HUES6 (cell line): ENCODE measurements around the gene NAALAD2.
"Not testable (repeated sequence)": the region's sequence is repeated elsewhere in the genome, so short reads cannot be mapped to it uniquely, and the experiment has no call there.

Experiments used
- H3K27ac ChIP-seq: 2 replicates; pipeline ENCODE4 v1.7.0; 2013; ENCODE audit warnings: low read depth, mild to moderate bottlenecking, low read length, inconsistent platforms
- H3K27me3 ChIP-seq: 2 replicates; pipeline ENCODE4 v1.6.1; 2013; ENCODE audit warnings: low read length; ENCODE audit not compliant: control insufficient read depth, insufficient read depth
- H3K36me3 ChIP-seq: 2 replicates; pipeline ENCODE4 v1.6.1; 2013; ENCODE audit warnings: low read length; ENCODE audit not compliant: control insufficient read depth, insufficient read depth
- H3K4me1 ChIP-seq: 2 replicates; pipeline ENCODE4 v1.6.1; 2013; ENCODE audit warnings: low read length; ENCODE audit not compliant: control insufficient read depth, insufficient read depth
- H3K4me3 ChIP-seq: 2 replicates; pipeline ENCODE4 v1.5.1; 2013; ENCODE audit warnings: low read depth, low read length
- H3K9ac ChIP-seq: one replicate; pipeline ENCODE4 v1.6.1; 2013; ENCODE audit warnings: mild to moderate bottlenecking, low read length
- H3K9me3 ChIP-seq: 2 replicates; pipeline ENCODE4 v1.6.1; 2013; ENCODE audit warnings: low read depth, low read length; ENCODE audit not compliant: control insufficient read depth, insufficient read depth

NAALAD2 gene

GRCh38 chr11:90220391-90220790, 85.9 kb downstream of the NAALAD2 start:
- H3K27ac ChIP-seq, result no peak overlapping the region
- H3K36me3 ChIP-seq, result peaks cover 30% of the 10 kb centered on the region
- peak overlapping the region; percentile 31; the same call in 1 of the 2 replicates for H3K4me3 ChIP-seq
- H3K27me3 ChIP-seq, result no peaks in the 10 kb centered on the region
- H3K9me3 ChIP-seq, result peaks cover 20% of the 10 kb centered on the region; the same call in 1 of the 2 replicates
- peaks cover 20% of the 10 kb centered on the region for H3K4me1 ChIP-seq
- no peak overlapping the region for H3K9ac ChIP-seq

- Histone ChIP-seq H3K9ac (peak overlapping the region; percentile 92), H3K4me1 (peaks cover 17% of the 10 kb centered on the region), H3K9me3 (peaks cover 20% of the 10 kb centered on the region; the same call in 1 of the 2 replicates), H3K27ac (peak overlapping the region; percentile 85; the same call in 1 of the 2 replicates), H3K36me3 (peaks cover 20% of the 10 kb centered on the region; the same call in 1 of the 2 replicates), H3K27me3 (no peaks in the 10 kb centered on the region), H3K4me3 (peak overlapping the region; percentile 92)
These were observed 87.5 kb downstream of the NAALAD2 start for GRCh38 chr11:90221803-90222458.

- H3K9ac ChIP-seq, result peak within 1 kb of the TSS; percentile 92
- H3K9me3 ChIP-seq, result peaks cover 20% of the 10 kb centered on the region; the same call in 1 of the 2 replicates
- peaks cover 15% of the 10 kb centered on the region; the same call in 1 of the 2 replicates for H3K36me3 ChIP-seq
- peaks cover 17% of the 10 kb centered on the region for H3K4me1 ChIP-seq
- H3K27ac ChIP-seq, result peak within 1 kb of the TSS; percentile 85
- H3K4me3 ChIP-seq, result peak within 1 kb of the TSS; percentile 92
- H3K27me3 ChIP-seq, result no peaks in the 10 kb centered on the region
These were observed 88.2 kb downstream of the NAALAD2 start, which contains the start of gene CHORDC1 for GRCh38 chr11:90222459-90223247. CHORDC1 (minus strand) TSS chr11:90223049; CDS start chr11:90222954, 95 bp downstream.

GRCh38 chr11:90223248-90223585, 88.8 kb downstream of the NAALAD2 start:
- Histone ChIP-seq H3K27me3 (no peaks in the 10 kb centered on the region), H3K4me1 (peaks cover 17% of the 10 kb centered on the region), H3K9ac (peak overlapping the region; percentile 92), H3K4me3 (peak overlapping the region; percentile 92), H3K27ac (no peak overlapping the region), H3K36me3 (peaks cover 15% of the 10 kb centered on the region; the same call in 1 of the 2 replicates), H3K9me3 (peaks cover 20% of the 10 kb centered on the region; the same call in 1 of the 2 replicates)

- H3K36me3 ChIP-seq, result no peaks in the 10 kb centered on the region
- H3K27me3 ChIP-seq, result no peaks in the 10 kb centered on the region
- H3K9me3 ChIP-seq, result peaks cover 4% of the 10 kb centered on the region; the same call in 1 of the 2 replicates
- H3K9ac ChIP-seq, result no peak overlapping the region
- H3K4me1 ChIP-seq, result peaks cover 8% of the 10 kb centered on the region
- H3K4me3 ChIP-seq, result no peak overlapping the region
- no peak overlapping the region for H3K27ac ChIP-seq
These were observed 93.6 kb downstream of the NAALAD2 start for GRCh38 chr11:90228056-90228455.

- no peaks in the 10 kb centered on the region for H3K27me3 ChIP-seq
- no peak overlapping the region for H3K27ac ChIP-seq
- H3K36me3 ChIP-seq, result no peaks in the 10 kb centered on the region
- peaks cover 4% of the 10 kb centered on the region; the same call in 1 of the 2 replicates for H3K9me3 ChIP-seq
- H3K9ac ChIP-seq, result no peak overlapping the region
- no peak overlapping the region for H3K4me3 ChIP-seq
- no peaks in the 10 kb centered on the region; the same call in 1 of the 2 replicates for H3K4me1 ChIP-seq
These were observed 95.3 kb downstream of the NAALAD2 start for GRCh38 chr11:90229791-90230190.

GRCh38 chr11:90234977-90235376, 100.5 kb downstream of the NAALAD2 start:
- no peaks in the 10 kb centered on the region for H3K9me3 ChIP-seq
- no peak overlapping the region for H3K9ac ChIP-seq
- no peaks in the 10 kb centered on the region for H3K27me3 ChIP-seq
- H3K4me1 ChIP-seq, result peaks cover 4% of the 10 kb centered on the region; the same call in 1 of the 2 replicates
- H3K36me3 ChIP-seq, result no peaks in the 10 kb centered on the region
- no peak overlapping the region for H3K4me3 ChIP-seq
- H3K27ac ChIP-seq, result no peak overlapping the region

GRCh38 chr11:90235526-90235925, 101.1 kb downstream of the NAALAD2 start:
- Histone ChIP-seq H3K27me3 (no peaks in the 10 kb centered on the region), H3K4me3 (no peak overlapping the region), H3K4me1 (peaks cover 4% of the 10 kb centered on the region; the same call in 1 of the 2 replicates), H3K27ac (no peak overlapping the region), H3K9me3 (no peaks in the 10 kb centered on the region), H3K36me3 (no peaks in the 10 kb centered on the region), H3K9ac (no peak overlapping the region)

- H3K36me3 ChIP-seq, result no peaks in the 10 kb centered on the region
- H3K4me3 ChIP-seq, result no peak overlapping the region
- H3K9ac ChIP-seq, result no peak overlapping the region
- H3K4me1 ChIP-seq, result peaks cover 4% of the 10 kb centered on the region; the same call in 1 of the 2 replicates
- H3K27ac ChIP-seq, result no peak overlapping the region
- H3K27me3 ChIP-seq, result no peaks in the 10 kb centered on the region
- H3K9me3 ChIP-seq, result no peaks in the 10 kb centered on the region
These were observed 102.5 kb downstream of the NAALAD2 start for GRCh38 chr11:90237004-90237403.

GRCh38 chr11:90239967-90240636, 105.6 kb downstream of the NAALAD2 start:
- not testable (repeated sequence) for H3K9ac ChIP-seq, H3K27me3 ChIP-seq, H3K27ac ChIP-seq, H3K9me3 ChIP-seq, H3K36me3 ChIP-seq
- peaks cover 14% of the 10 kb centered on the region for H3K4me1 ChIP-seq
- H3K4me3 ChIP-seq, result peak overlapping the region; percentile 48; the same call in 1 of the 2 replicates
